CD8-positive, alpha-beta memory T cell (primary cell): ENCODE measurements around the gene MX2. TPM values are rescaled to one million over a fixed set of nuclear protein-coding genes. Genes with fewer than 3 reads are reported as not detected.

Source experiments
- CTCF ChIA-PET: fragments of 350-600 bp; sonication (Branson Sonifier 250); formaldehyde crosslinking; loops from one replicate; lab custom pipeline; 2021; ENCODE audit warnings: antibody characterized with exemption; lab: Charles Lee
- POLR2A ChIA-PET: fragments of 350-600 bp; sonication (Branson Sonifier 250); formaldehyde crosslinking; loops from one replicate; lab custom pipeline; 2021; ENCODE audit warnings: antibody characterized with exemption; lab: Charles Lee
- DNase-seq, 5 donors: peaks; one replicate each; pipeline versions ENCODE4 v3.0.0 to v3.0.0-alpha.2; 2020 to 2022; ENCODE audit warnings: mixed read lengths in 1 of 5
- H3K27ac ChIP-seq: one replicate; pipeline ENCODE4 v1.7.0; 2013; ENCODE audit warnings: low read depth, mild to moderate bottlenecking, low read length, moderate library complexity
- H3K27me3 ChIP-seq: 2 replicates; pipeline ENCODE4 v1.7.0; 2013; ENCODE audit warnings: low read length, mild to moderate bottlenecking; ENCODE audit not compliant: insufficient read depth, poor library complexity, severe bottlenecking
- H3K36me3 ChIP-seq: 2 replicates; pipeline ENCODE4 v1.7.0; 2013; ENCODE audit warnings: mild to moderate bottlenecking, low read length, moderate library complexity; ENCODE audit not compliant: insufficient read depth
- H3K4me1 ChIP-seq: 2 replicates; pipeline ENCODE4 v1.7.0; 2013; ENCODE audit warnings: mild to moderate bottlenecking, low read length, moderate library complexity; ENCODE audit not compliant: insufficient read depth
- H3K4me3 ChIP-seq: 2 replicates; pipeline ENCODE4 v1.7.0; 2013; ENCODE audit warnings: mild to moderate bottlenecking, low read length
- H3K9me3 ChIP-seq: 2 replicates; pipeline ENCODE4 v1.7.0; 2013; ENCODE audit warnings: mild to moderate bottlenecking, low read length
- H3K27ac Mint-ChIP-seq, 8 donors: one replicate each; pipeline ENCODE4 v1.8.0; 2020 to 2021; ENCODE audit warnings: mixed read lengths in 8 of 8, mild to moderate bottlenecking in 6 of 8, inconsistent platforms in 3 of 8, moderate library complexity in 3 of 8
- H3K27me3 Mint-ChIP-seq, 2 donors: one replicate each; pipeline ENCODE4 v1.8.0; 2020 to 2021; ENCODE audit warnings: mixed read lengths in 2 of 2, mild to moderate bottlenecking in 1 of 2, moderate library complexity in 1 of 2
- H3K36me3 Mint-ChIP-seq, 3 donors: one replicate each; pipeline ENCODE4 v1.8.0; 2020 to 2021; ENCODE audit warnings: mixed read lengths in 3 of 3, inconsistent platforms in 1 of 3, mild to moderate bottlenecking in 1 of 3
- H3K4me1 Mint-ChIP-seq, 3 donors: one replicate each; pipeline ENCODE4 v1.8.0; 2020 to 2021; ENCODE audit warnings: mixed read lengths in 3 of 3, inconsistent platforms in 1 of 3, mild to moderate bottlenecking in 1 of 3
- H3K4me3 Mint-ChIP-seq, 7 donors: one replicate each; pipeline ENCODE4 v1.8.0; 2020 to 2021; ENCODE audit warnings: mixed read lengths in 7 of 7, mild to moderate bottlenecking in 6 of 7, moderate library complexity in 4 of 7, inconsistent platforms in 2 of 7
- H3K9me3 Mint-ChIP-seq, 5 donors: one replicate each; pipeline ENCODE4 v1.8.0; 2020 to 2022; ENCODE audit warnings: mixed read lengths in 5 of 5, mild to moderate bottlenecking in 3 of 5, moderate library complexity in 2 of 5, inconsistent platforms in 1 of 5
- polyA plus RNA-seq: library from polyadenylated mRNA; unstranded; fragments of 300-500 nt; fragmentation: Illumina TruSeq; gene quantifications from one replicate; pipeline ENCODE4 v1.2.3, GENCODE V29; 2021
- total RNA-seq, 2 experiments: library from RNA; stranded (reverse); gene quantifications; one replicate each; pipeline ENCODE4 v1.2.3, GENCODE V29; 2021

MX2 gene
- total and polyA plus RNA-seq, 3 experiments from 2014 or later = 13.2 to 37.2 (median 17.1) TPM

- peaks cover 33 to 58% (median 44%) of the 10 kb centered on the region in 3 donors for H3K4me1 Mint-ChIP-seq
- Histone ChIP-seq H3K4me1 (peaks cover 12% of the 10 kb centered on the region), H3K27me3 (no peaks in the 10 kb centered on the region), H3K27ac (peak within 1 kb of the TSS; percentile 70), H3K9me3 (no peaks in the 10 kb centered on the region), H3K4me3 (peak within 1 kb of the TSS; percentile 82), H3K36me3 (peaks cover 5% of the 10 kb centered on the region)
- ChIA-PET CTCF (interaction anchor here (1.7 kb wide), 1 partner anchor 57 kb away, joined by 4 read pairs; no protein-coding TSS in a partner anchor), POLR2A (interaction anchor here (0.8 to 2.8 kb wide), 5 partner anchors 9 to 143 kb away, joined by 3 to 21 read pairs (median 4); partner anchors contain the start of gene MX2)
- H3K27ac Mint-ChIP-seq = peak within 1 kb of the TSS; percentile 92 to 98 (median 96)
- no peaks in the 10 kb centered on the region for H3K9me3 Mint-ChIP-seq
- H3K36me3 Mint-ChIP-seq = peaks cover 0 to 34% (median 4%) of the 10 kb centered on the region in 3 donors
- H3K4me3 Mint-ChIP-seq = peak within 1 kb of the TSS; percentile 93 to 98 (median 97)
- no peaks in the 10 kb centered on the region for H3K27me3 Mint-ChIP-seq
- DNase-seq = peak; percentile 69 to 90 (median 82)
Observed at GRCh38 chr21:41425954-41426675, 64.3 kb downstream of the MX2 start, which contains the start of gene MX1. Gene MX1, plus strand, starts transcription at chr21:41426239. Its CDS starts 5,832 bp downstream, at chr21:41432071.

- H3K36me3 Mint-ChIP-seq = peaks cover 2 to 40% (median 4%) of the 10 kb centered on the region in 3 donors
- H3K36me3 ChIP-seq = peaks cover 6% of the 10 kb centered on the region
- H3K27me3 Mint-ChIP-seq = no peaks in the 10 kb centered on the region
Observed at GRCh38 chr21:41426676-41427404, 65.0 kb downstream of the MX2 start.

GRCh38 chr21:41427556-41427955 lies 65.7 kb downstream of the MX2 start:
- no peak overlapping the region for H3K4me3 ChIP-seq
- Mint-ChIP-seq H3K27ac (peak overlapping the region; percentile 29 to 97 (median 86)), H3K4me1 (peaks cover 35 to 56% (median 43%) of the 10 kb centered on the region in 3 donors), H3K27me3 (no peaks in the 10 kb centered on the region), H3K36me3 (peaks cover 8 to 47% (median 9%) of the 10 kb centered on the region in 3 donors), H3K9me3 (no peaks in the 10 kb centered on the region), H3K4me3 (peak overlapping the region; percentile 93 to 98 (median 97))
- CTCF ChIA-PET = interaction anchor here (0.9 kb wide), 1 partner anchor 144 kb away, joined by 3 read pairs; no protein-coding TSS in a partner anchor
- no peaks in the 10 kb centered on the region for H3K9me3 ChIP-seq
- POLR2A ChIA-PET = no interaction called here
- no peak overlapping the region for H3K27ac ChIP-seq
- H3K36me3 ChIP-seq = peaks cover 14% of the 10 kb centered on the region
- H3K27me3 ChIP-seq = no peaks in the 10 kb centered on the region
- peaks cover 12% of the 10 kb centered on the region for H3K4me1 ChIP-seq
- no peak for DNase-seq

More at GRCh38 chr21:41426676-41427404, 65.0 kb downstream of the MX2 start:
- H3K4me3 ChIP-seq = peak overlapping the region; percentile 82
- H3K4me1 ChIP-seq = peaks cover 12% of the 10 kb centered on the region
- ChIA-PET POLR2A (interaction anchor here (2.4 to 2.8 kb wide), 2 partner anchors 58 to 64 kb away, joined by 19 to 21 read pairs; partner anchors contain the start of gene MX2), CTCF (interaction anchor here (0.9 kb wide), 1 partner anchor 144 kb away, joined by 3 read pairs; no protein-coding TSS in a partner anchor)
- Mint-ChIP-seq H3K27ac (peak overlapping the region; percentile 36 to 97 (median 93)), H3K4me3 (peak overlapping the region; percentile 93 to 98 (median 97)), H3K4me1 (peaks cover 35 to 56% (median 43%) of the 10 kb centered on the region in 3 donors), H3K9me3 (no peaks in the 10 kb centered on the region)
- peak overlapping the region; percentile 70 for H3K27ac ChIP-seq
- no peaks in the 10 kb centered on the region for H3K27me3 ChIP-seq
- no peaks in the 10 kb centered on the region for H3K9me3 ChIP-seq
- DNase-seq = no peak

GRCh38 chr21:41428311-41428710 lies 66.5 kb downstream of the MX2 start:
- Histone ChIP-seq H3K36me3 (peaks cover 21% of the 10 kb centered on the region), H3K4me3 (no peak overlapping the region), H3K9me3 (peaks cover 5% of the 10 kb centered on the region), H3K4me1 (peaks cover 12% of the 10 kb centered on the region), H3K27me3 (no peaks in the 10 kb centered on the region), H3K27ac (no peak overlapping the region)
- peak overlapping the region; percentile 36 to 98 (median 97) for H3K4me3 Mint-ChIP-seq
- no peaks in the 10 kb centered on the region for H3K27me3 Mint-ChIP-seq
- ChIA-PET CTCF (no interaction called here), POLR2A (no interaction called here)
- no peaks in the 10 kb centered on the region for H3K9me3 Mint-ChIP-seq
- H3K4me1 Mint-ChIP-seq = peaks cover 38 to 54% (median 42%) of the 10 kb centered on the region in 3 donors
- no peak for DNase-seq
- peaks cover 16 to 54% (median 17%) of the 10 kb centered on the region in 3 donors for H3K36me3 Mint-ChIP-seq
- H3K27ac Mint-ChIP-seq = peak overlapping the region in 7 of 8 donors; percentile 28 to 94 (median 84)

GRCh38 chr21:41428847-41429246 lies 67.0 kb downstream of the MX2 start:
- no peak overlapping the region for H3K4me3 ChIP-seq
- Mint-ChIP-seq H3K27me3 (no peaks in the 10 kb centered on the region), H3K9me3 (no peaks in the 10 kb centered on the region), H3K27ac (peak overlapping the region in 4 of 8 donors; percentile 72 to 94 (median 84)), H3K36me3 (peaks cover 20 to 60% (median 22%) of the 10 kb centered on the region in 3 donors), H3K4me3 (peak overlapping the region in 3 of 7 donors; percentile 37 to 98 (median 98)), H3K4me1 (peaks cover 34 to 51% (median 40%) of the 10 kb centered on the region in 3 donors)
- peaks cover 26% of the 10 kb centered on the region for H3K36me3 ChIP-seq
- H3K27ac ChIP-seq = no peak overlapping the region
- H3K9me3 ChIP-seq = peaks cover 5% of the 10 kb centered on the region
- DNase-seq = no peak
- H3K27me3 ChIP-seq = no peaks in the 10 kb centered on the region
- ChIA-PET POLR2A (no interaction called here), CTCF (no interaction called here)
- H3K4me1 ChIP-seq = peaks cover 12% of the 10 kb centered on the region

GRCh38 chr21:41429305-41429704 lies 67.5 kb downstream of the MX2 start:
- peaks cover 0 to under 1% (median 0%) of the 10 kb centered on the region in 5 donors for H3K9me3 Mint-ChIP-seq
- peak overlapping the region in 1 of 7 donors; percentile 36 for H3K4me3 Mint-ChIP-seq
- peaks cover 22 to 64% (median 25%) of the 10 kb centered on the region in 3 donors for H3K36me3 Mint-ChIP-seq
- peaks cover 34 to 51% (median 40%) of the 10 kb centered on the region in 3 donors for H3K4me1 Mint-ChIP-seq
- Histone ChIP-seq H3K27me3 (no peaks in the 10 kb centered on the region), H3K4me1 (peaks cover 12% of the 10 kb centered on the region), H3K36me3 (peaks cover 26% of the 10 kb centered on the region), H3K9me3 (peaks cover 5% of the 10 kb centered on the region), H3K4me3 (no peak overlapping the region), H3K27ac (no peak overlapping the region)
- ChIA-PET CTCF (no interaction called here), POLR2A (no interaction called here)
- H3K27ac Mint-ChIP-seq = peak overlapping the region in 2 of 8 donors; percentile 10 to 49
- H3K27me3 Mint-ChIP-seq = no peaks in the 10 kb centered on the region
- no peak for DNase-seq

- Histone ChIP-seq H3K9me3 (peaks cover 5% of the 10 kb centered on the region), H3K27me3 (no peaks in the 10 kb centered on the region), H3K4me1 (peaks cover 12% of the 10 kb centered on the region), H3K4me3 (no peak overlapping the region), H3K36me3 (peaks cover 26% of the 10 kb centered on the region), H3K27ac (no peak overlapping the region)
- H3K9me3 Mint-ChIP-seq = peaks cover 0 to 8% (median 2%) of the 10 kb centered on the region in 5 donors
- no peaks in the 10 kb centered on the region for H3K27me3 Mint-ChIP-seq
- DNase-seq = no peak
- POLR2A ChIA-PET = interaction anchor here (0.6 kb wide), 1 partner anchor 11 kb away, joined by 3 read pairs; no protein-coding TSS in a partner anchor
- peak overlapping the region in 3 of 8 donors; percentile 13 to 71 (median 44) for H3K27ac Mint-ChIP-seq
- peak overlapping the region in 2 of 7 donors; percentile 3 to 64 for H3K4me3 Mint-ChIP-seq
- H3K36me3 Mint-ChIP-seq = peaks cover 28 to 71% (median 32%) of the 10 kb centered on the region in 3 donors
- H3K4me1 Mint-ChIP-seq = peaks cover 34 to 47% (median 41%) of the 10 kb centered on the region in 3 donors
- CTCF ChIA-PET = no interaction called here
Observed at GRCh38 chr21:41429925-41430491, 68.2 kb downstream of the MX2 start.
